HG03064 (cell line): ENCODE results near the gene RARA.
"Not testable (repeated sequence)": the region's sequence is repeated elsewhere in the genome, so short reads cannot be mapped to it uniquely, and the experiment has no call there.

Experiments
- ATAC-seq: cut with Tn5 transposase; IDR thresholded peaks from one replicate; pipeline ENCODE4 v1.9.1; 2021; ENCODE audit warnings: low read depth; ENCODE audit not compliant: unreplicated experiment

Gene RARA

DNA sequence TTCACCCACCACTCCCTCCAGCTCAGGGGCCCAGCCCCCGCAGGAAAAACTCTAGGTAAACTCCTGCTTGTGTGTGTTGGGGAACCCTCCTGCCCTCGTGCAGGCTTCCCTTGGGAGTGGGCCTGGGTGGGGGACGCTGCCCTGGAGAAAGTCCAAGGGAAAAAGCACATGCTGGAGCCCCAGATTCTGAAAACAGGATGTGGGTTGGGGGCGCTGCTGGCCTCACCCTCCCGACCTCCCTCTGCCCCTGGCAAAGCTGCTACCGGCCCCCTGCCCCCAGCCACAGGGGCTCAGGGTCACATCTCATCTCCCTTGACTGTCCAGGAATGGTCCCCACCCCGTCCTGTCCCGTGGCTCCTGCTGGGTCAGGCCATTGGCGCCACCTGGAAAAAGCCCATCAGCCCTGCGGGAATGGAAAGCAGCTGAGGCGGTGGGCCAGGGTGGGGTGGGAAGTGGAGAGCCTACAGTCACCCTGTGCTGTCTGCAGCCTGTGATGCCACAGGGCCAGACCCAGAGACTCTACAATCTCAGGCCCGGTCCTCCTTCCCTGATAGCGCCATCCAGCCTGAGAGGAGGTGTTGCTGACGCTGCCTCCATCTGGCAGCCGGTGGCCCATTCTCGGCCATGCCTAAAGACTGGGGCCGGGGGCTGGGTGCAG is 58.0 kb downstream of the RARA start:
- no peak for ATAC-seq

DNA sequence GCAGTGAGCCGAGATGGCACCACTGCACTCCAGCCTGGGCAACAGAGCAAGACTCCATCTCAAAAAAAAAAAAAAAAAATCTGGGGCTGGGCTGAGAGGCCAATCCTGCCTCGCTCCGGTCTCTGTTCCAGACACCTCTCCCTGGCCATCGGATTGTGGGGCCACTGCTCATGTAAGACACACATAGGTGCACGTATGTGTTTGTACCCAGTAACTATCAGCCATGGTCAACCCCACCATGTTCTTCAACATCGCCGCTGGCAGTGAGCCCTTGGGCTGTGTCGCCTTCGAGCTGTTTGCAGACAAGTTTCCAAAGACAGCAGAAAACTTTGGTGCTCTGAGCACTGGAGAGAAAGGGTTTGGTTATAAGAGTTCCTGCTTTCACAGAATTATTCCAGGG is 58.7 kb downstream of the RARA start:
- not testable (repeated sequence) for ATAC-seq

DNA sequence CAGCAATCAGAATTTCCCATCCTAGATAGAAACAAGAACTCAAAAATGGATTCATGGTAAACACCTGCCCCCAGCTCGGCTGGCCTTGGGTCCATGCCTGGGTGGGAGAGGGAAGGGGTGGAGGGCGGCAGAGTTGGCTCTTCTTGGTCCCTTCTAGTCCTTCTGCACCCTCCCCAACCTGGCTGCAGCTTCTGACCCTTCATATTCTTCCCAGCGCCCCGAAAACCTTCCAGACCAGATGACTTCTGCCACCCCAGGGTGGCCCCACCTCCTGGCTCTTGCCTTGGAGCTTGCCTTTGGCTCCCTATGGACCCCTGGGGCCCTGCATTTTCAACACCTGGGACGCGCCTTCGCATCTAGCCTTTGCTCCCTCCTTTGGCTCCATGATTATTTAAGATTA is 60.9 kb downstream of the RARA start:
- no peak for ATAC-seq

DNA sequence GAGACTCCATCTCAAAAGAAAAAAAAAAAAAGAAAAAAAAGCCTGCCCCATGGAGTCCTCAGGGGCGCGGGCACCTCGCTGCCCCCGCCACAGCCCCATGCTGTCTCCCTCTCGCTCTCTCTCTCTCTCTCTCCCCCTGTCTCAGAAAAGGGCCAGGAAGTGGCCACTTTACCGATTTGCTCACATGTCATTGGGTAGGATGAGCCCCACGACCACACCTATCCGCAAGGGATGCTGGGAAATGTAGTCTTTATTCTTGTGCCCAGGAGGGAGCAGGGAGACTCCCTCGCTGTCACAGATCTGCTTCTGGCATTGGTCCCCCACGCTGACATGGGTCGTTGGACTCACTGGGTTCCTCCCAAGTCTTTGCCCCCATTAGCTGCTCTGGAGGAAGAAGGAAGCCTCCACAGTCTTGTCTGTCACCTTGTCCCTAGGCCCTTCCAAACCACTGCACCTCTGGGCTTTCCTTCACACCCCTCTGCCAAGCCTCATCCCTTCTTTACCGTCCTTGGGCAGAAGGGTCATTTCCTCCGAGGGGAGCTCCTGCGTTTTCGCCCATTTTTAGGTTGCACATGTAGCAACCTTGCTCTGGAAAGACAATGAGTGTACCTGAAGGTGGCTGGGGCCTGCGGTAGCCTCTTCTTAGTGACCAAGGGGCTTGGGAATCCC is 62.4 kb downstream of the RARA start:
- ATAC-seq = no peak

DNA sequence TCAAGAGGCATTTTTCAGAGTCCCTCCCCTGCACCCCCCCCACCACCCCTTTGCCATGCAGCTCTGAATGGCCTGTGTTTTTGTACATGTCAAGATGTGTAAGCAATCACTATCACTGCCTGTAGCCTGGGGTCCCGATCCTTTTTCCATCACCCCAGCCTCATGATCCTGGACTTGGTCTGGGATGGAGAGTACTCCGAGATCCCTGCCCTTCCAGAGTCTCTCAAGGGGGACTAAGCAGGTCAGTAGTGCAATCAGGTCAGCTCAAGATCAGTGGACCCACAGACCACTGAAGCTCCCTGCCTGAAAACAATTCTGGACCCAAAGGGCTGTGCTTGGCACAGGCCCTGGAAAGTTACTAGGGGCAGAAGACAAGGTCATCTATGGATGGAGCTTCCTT is 63.1 kb downstream of the RARA start:
- ATAC-seq = no peak

DNA sequence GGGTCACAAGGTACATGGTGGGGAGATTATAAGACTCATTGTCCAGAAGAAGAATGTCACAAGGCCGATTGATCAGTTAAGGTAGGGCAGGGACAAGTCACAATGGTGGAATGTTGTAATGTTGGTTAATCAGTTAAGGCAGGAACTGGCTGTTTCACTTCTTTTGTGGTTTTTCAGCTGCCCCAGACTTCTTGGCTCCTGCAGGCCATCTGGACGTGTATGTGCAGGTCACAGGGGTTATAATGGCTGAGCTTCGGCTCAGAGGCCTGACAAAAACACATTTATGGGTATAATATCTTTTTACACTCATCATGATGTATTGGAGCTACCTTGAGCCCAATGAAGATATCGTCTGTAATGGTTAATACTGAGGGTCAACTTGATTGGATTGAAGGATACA is 63.7 kb downstream of the RARA start:
- ATAC-seq = not testable (repeated sequence)

DNA sequence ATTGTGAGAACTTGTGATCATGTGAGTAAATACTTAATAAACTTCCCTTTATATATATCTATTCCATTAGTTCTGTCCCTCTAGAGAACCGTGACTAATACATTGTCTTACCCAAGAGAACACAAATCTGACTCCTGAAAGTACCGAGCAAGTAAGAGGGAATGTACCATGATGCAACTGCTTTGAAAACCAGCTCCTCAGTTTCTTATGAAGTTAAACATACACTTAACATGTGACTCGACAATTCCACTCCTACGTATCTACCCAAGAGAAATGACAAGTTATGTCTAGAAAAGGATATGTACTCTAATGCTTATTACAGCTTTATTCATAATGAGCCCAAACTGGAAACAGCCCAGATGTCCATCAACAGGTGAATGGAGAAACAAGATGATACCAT is 64.3 kb downstream of the RARA start:
- ATAC-seq = no peak

DNA sequence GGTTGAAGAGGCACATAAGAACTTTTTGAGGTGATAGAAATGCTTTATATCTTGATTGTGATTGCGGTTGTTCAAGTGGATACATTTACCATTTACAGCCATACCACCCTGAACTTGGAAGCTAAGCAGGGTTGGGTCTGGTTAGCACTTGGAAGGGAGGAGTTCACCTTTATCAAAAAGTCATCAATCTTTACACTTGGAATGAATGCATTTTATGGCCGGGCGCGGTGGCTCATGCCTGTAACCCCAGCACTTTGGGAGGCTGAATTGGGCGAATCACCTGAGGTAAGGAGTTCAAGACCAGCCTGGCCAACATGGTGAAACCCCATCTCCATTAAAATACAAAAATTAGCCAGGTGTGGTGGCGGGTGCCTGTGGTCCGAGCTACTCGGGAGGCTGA is 65.0 kb downstream of the RARA start:
- ATAC-seq = no peak

DNA sequence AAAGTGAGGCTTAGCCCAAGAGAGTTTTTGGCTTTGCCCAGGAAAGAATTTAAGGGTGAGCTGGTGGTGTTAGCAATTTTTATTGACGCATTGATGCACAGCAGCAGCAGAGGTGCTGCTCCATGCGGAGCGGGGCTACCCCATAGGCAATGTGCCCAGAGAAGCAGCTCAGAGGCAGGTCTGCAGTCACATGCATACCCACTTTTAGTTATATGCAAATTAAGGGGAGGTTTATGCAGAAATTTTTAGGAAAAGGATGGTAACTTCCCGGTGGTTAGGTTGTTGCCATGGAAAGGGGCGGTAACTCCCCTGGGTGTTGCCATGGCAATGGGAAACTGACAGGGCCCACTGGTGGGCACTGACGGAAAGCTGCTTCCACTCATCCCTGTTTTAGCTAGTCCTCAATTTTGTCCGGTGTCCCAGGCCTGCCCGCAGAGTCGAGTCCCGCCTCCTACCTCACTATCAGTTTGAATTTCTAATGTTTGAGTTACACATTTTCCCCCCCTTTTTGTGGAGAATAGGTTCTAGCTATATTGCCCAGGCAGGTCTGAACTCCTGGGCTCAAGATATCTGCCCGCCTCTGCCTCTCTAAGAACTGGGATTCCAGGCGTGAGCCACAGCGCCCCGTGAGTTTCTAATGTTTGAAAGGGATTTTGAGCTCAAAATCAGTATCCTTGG is 66.0 kb downstream of the RARA start:
- ATAC-seq = no peak

DNA sequence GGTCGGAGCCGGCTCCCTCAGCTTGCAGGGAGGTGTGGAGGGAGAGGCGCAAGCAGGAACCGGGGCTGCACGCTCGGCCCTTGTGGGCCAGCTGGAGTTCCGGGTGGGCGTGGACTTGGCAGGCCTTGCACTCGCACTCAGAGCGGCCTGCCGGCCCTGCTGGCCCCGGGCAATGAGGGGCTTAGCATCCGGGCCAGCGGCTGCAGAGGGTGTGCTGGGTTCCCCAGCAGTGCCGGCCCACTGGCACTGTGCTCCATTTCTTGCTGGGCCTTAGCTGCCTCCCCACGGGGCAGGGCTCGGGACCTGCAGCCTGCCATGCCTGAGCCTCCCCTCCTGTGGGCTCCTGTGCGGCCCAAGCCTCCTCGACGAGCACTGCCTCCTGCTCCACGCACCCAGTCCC is 66.8 kb downstream of the RARA start:
- not testable (repeated sequence) for ATAC-seq

DNA sequence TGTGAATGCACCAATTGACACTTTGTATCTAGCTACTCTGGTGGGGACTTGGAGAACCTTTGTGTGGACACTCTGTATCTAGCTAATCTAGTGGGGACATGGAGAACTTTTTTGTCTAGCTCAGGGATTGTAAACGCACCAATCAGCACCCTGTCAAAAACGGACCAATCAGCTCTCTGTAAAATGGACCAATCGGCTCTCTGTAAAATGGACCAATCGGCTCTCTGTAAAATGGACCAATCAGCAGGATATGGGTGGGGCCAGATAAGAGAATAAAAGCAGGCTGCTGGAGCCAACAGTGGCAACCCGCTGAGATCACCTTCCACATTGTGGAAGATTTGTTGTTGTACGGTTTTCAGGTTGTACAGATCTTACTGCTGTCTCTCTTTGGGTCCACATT is 67.6 kb downstream of the RARA start:
- ATAC-seq = not testable (repeated sequence)

DNA sequence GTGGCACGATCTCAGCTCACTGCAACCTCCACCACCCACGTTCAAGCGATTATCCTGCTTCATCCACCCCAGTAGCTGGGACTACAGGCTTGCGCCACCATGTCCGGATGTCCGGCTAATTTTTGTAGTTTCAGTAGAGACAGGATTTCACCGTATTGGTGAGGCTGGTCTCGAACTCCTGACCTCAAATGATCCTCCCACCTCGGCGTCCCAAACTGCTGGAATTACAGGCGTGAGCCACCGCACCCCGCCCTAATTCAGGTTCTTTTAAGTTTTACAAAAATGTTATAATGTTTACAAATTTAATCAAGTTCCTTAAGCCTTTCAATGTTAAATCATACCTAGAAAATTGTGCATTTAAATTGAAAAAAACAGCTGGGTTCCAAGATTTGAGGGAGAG is 68.9 kb downstream of the RARA start:
- no peak for ATAC-seq

DNA sequence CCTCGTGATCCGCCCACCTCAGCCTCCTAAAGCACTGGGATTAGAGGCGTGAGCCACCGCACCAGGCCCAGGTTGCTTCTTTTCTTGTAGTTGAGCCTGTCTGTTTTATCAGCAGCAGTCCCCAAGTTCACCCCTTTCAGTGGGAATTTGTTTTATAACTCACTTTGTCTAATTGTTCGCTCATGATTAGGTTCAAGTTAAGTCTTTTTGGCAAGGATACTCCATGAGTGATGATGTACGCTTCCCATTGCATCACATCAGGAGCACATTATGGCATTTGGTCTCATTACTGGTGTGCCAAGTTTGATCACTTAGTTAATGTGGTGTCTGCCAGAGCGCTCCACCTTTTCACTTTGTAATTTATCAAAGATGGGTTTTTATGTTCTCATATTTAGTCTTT is 70.0 kb downstream of the RARA start:
- ATAC-seq = no peak

DNA sequence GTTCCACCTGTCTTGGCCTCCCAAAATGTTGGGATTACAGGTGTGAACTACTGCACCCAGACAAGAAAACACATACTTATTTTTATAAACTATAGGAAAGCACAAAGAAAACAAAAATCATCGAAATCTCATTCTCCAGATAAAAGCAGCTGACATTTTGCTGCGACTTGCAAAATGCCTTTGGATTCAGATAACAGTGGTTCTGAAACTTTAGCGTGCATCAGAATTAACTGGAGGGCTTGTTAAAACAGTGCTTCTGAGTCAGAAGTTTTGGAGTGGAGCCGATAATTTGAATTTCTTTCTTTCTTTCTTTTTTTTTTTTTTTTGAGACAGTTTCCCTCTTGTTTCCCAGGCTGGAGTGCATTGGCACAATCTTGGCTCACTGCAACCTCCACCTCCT is 73.3 kb downstream of the RARA start:
- ATAC-seq = no peak

DNA sequence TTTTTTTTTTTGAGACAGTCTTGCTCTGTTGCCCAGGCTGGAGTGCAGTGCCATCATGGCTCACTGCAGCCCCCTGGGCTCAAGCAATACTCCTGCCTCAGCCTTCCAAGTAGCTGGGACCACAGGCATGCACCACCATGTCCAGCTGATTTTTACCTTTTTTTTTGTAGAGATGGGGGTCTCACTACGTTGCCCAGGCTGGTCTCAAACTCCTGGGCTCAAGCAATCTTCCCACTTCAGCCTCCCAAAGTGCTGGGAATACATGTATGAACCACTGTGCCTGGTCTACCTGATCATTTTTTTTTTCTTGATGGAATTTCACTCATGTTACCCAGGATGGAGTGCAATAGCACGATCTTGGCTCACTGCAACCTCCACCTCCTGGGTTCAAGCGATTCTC is 77.6 kb downstream of the RARA start:
- not testable (repeated sequence) for ATAC-seq

DNA sequence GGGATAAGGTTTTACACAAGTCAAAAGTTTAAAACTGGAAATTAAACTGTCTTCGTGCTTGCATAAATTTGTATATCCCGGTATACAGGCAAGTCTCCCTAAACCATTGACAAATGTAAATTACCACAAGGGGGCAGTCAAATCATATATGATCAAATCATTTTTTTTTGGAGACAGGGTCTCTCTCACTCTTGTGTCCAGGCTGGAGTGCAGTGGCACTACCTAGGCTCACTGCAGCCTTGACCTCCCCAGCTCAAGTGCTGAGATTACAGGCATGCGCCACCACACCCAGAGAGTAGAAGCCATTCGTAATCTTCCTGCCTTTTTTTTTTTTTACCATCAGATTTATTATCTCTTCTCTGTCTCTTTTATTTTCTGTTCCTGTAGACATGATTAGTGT is 90.2 kb downstream of the RARA start:
- no peak for ATAC-seq

DNA sequence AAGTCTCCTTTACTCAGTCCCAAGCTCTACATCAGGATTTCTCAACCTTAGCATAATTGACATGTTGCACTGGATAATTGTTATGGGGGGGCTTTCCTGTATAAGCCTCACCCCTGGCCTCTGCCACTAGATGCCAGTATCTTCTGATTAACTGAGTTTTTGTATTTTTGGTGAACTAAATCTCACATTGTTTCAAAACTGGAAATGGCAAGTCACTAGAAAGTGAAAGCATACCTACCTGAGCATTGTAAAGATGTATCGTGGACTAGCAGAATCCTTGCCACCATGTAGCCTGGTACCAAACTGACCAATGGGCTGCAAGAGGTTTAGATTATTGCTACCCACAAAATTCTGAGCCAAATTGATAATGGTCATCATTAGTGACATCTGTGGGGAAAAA is 93.7 kb downstream of the RARA start:
- no peak for ATAC-seq

DNA sequence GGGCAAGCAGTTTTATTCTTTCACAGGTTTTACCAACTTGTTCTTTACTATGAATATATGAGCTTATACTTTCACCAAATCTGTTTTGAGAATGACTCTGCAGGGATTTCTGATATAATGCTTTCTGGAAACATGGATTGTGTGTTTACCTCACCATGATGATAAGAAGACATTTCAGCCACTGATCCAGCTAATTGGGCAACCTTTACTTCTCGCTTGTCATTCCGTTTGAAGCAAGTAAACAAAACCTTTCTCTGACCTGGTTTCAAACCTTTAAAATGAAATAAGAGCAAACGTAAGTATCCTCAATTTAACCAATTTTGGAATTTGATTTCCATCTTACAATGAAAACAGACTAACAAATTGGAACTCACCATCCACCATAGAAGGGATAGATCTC is 95.0 kb downstream of the RARA start:
- no peak for ATAC-seq
